Measurements from ENCODE around the gene NOTCH2. TPM values are rescaled to one million over a fixed set of nuclear protein-coding genes. Genes with fewer than 3 reads are reported as not detected.
A peak's percentile ranks its signal among the peaks of the same experiment; 100 is the strongest.
"Not testable (repeated sequence)": the region's sequence is repeated elsewhere in the genome, so short reads cannot be mapped to it uniquely, and the experiment has no call there.

The NOTCH2 gene
- total RNA-seq, 1 donor from 2014 or later: 34.8 TPM

- intact Hi-C loops (cut with DNase I): no loop called here
- no peak for DNase-seq (ENCODE audit: low spot score)
Measured at GRCh38 chr1:119981496-119981895, 88.0 kb downstream of the NOTCH2 start.

DNA sequence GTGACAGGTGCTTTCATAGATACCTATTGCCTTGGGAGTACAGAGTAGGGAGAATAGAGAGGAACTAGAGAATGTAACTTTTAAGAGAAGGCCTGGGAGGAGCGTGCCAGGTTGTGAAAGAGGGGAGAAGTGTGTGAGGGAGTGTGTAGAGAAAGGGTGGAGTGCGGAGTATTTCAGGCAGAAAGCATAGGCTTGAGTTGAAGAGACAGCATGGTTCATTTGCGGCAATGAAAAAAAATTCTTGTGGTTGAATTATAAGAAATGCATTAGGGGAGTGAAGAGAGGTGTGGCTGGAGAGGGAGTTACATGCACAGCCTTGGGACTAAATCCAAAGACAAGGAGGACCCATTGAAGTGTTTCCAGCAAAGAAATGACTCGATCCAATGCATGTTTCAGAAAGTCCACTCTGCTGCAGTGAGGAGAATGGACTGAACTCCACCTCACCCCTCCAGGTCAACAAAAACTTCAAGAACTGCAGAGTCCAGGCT lies 91.4 kb downstream of the NOTCH2 start:
- intact Hi-C loops (cut with DNase I): no loop called here
- DNase-seq (ENCODE audit: low spot score): no peak

DNA sequence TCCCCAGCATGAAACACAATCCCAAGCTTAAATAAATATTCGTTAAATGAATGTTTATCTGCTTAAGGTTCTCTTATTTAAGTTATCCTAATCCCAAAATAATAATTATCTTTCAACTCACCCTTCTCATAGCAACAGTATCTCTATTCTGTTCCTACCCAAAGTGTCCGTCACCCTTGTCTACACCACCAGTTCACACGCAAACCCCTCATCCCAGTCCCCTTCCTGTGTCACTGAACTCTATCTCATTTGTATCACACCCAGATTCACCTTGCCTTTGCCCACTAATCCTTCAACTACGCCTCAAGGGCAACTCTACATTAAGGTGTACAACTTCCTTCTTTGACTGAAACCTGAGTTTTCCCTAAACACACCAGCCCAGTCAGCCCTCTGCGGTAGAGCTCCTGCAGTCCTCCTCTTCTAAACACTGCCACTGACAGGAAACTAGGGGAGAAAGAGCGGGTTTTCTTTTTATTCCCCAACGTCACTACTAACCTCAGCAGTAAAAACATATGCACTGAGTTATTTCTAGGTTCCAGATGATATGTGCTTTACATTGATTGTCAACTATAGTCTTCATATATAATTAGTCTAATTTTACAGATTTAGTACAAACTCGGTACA lies 92.2 kb downstream of the NOTCH2 start:
- intact Hi-C loops (cut with DNase I); DNase-seq (ENCODE audit: low spot score): not testable (repeated sequence)

- intact Hi-C loops (cut with DNase I): not testable (repeated sequence)
Measured at GRCh38 chr1:119975582-119976254, 93.7 kb downstream of the NOTCH2 start.

GRCh38 chr1:119975006-119975405 lies 94.5 kb downstream of the NOTCH2 start:
- DNase-seq (ENCODE audit: low spot score): no peak
- intact Hi-C loops (cut with DNase I): no loop called here

More at GRCh38 chr1:119975582-119976254, 93.7 kb downstream of the NOTCH2 start:
- not testable (repeated sequence) for DNase-seq (ENCODE audit: low spot score)

GRCh38 chr1:119974013-119974412 lies 95.4 kb downstream of the NOTCH2 start:
- no peak for DNase-seq (ENCODE audit: low spot score)
- intact Hi-C loops (cut with DNase I): no loop called here

DNA sequence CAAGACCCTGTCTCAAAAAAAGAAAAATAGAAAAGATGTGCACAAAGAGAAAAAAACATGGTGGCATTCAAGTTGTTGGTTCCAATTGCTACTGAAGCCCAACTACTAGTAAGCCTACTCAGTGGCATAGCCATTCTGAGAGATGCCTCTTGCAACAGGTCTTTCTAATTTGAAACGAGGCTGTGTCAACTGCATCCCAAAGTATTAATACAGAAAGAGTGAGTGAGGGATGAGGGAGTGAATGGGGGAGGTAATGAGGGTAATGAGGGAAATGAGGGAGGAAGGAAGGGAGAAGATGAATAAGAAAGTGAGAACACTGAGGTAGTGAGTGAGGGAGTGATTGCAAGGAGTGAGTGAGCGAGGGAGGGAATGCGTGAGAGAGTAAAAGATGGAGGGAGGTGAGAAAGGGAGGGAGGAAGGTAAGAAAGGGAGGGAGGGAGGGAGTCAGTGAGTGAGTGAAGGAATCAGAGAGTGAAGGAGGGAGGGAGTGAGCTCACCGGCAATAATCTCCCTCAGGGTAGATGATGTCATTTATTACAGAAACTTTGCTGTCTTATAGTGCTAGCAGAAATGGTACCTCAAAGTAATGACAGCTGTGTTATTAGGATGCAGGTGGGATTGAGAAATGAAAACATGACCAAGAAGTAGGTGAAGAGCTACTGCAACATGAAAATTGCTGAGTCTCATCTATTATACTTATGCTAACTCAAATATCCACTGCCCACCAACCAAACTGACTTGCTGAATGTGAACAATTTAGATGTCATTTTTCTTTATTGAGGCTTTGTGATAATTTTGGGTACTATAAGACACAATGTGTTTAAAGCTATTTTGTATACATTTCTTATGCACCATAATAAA lies 97.5 kb downstream of the NOTCH2 start:
- DNase-seq (ENCODE audit: low spot score): no peak
- intact Hi-C loops (cut with DNase I): no loop called here

- no peak for DNase-seq (ENCODE audit: low spot score)
- intact Hi-C loops (cut with DNase I): no loop called here
Measured at GRCh38 chr1:119968601-119969000, 100.9 kb downstream of the NOTCH2 start.

GRCh38 chr1:119968068-119968492 lies 101.4 kb downstream of the NOTCH2 start:
- peak; percentile 80 for DNase-seq (ENCODE audit: low spot score)
- intact Hi-C loops (cut with DNase I): no loop called here

DNA sequence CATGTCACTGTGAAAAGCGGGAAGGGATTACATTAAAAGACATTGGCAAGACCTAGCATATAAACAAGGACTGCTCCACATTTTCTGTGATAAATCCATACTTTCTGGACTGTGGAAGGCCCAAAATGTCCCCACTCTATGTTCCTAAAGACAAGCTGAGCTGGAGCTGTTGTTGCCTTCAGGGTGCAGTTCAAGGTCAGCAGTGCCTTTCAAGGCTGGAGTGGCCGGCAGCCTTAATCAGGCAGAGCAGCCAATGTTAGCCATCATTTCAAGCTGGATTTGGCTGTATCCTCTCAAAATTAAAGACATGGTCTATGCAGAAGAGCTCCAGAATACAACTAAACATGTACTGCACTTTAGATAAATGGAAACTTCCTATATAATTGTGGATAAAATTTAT lies 102.8 kb downstream of the NOTCH2 start:
- DNase-seq (ENCODE audit: low spot score): no peak
- intact Hi-C loops (cut with DNase I): no loop called here

DNA sequence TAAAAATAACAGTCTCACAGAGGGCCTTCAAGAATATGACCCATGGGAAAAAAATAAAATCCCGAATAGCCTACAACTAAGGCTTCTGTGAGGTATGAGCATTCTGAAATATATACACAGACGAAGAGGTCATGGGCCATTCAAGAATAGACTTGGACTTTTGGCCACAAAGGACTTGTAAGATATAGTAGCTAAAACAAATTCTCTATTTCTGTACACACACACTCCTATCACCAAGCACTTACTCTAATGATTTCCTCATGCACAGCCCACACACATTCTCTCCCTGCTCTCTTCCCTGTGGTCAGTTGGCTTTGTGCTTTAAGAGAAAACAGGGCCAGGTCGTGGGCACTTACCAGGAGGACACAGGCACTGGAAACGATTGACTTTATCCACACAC lies 103.4 kb downstream of the NOTCH2 start:
- intact Hi-C loops (cut with DNase I): no loop called here
- DNase-seq (ENCODE audit: low spot score): no peak

GRCh38 chr1:119964673-119965363 lies 104.6 kb downstream of the NOTCH2 start:
- DNase-seq (ENCODE audit: low spot score): no peak
- intact Hi-C loops (cut with DNase I): no loop called here

DNA sequence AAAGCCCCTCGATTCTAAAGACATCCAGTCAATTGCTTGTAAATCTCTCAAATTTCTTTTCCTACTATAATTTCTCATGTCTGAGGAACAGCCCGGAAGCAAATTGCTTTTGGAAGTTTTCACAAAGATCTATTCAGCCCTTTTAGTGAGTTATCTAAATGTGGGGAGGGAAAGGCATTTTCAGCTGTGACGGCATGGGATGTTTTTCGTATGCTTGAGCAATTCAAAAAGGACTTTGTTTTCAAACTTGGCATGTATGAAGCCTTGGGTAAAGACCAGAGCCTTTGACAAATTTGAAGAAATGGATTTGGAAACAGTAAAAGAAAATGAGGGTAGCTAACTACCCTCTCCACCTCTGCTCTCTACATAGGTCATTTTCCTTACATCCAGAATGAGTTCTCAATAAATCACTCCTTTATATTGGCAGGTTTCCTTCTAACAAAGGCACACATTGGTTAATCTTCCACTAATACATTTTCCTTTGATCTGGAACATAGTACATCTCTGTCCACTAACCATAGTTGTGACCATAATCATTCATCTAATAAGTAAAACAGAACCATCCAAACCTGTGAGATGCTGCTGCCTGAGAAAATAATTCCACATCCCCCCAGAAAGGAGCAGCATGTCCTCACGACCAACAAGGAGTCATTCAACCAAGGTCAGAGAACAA lies 107.0 kb downstream of the NOTCH2 start:
- intact Hi-C loops (cut with DNase I): no loop called here
- no peak for DNase-seq (ENCODE audit: low spot score)

DNA sequence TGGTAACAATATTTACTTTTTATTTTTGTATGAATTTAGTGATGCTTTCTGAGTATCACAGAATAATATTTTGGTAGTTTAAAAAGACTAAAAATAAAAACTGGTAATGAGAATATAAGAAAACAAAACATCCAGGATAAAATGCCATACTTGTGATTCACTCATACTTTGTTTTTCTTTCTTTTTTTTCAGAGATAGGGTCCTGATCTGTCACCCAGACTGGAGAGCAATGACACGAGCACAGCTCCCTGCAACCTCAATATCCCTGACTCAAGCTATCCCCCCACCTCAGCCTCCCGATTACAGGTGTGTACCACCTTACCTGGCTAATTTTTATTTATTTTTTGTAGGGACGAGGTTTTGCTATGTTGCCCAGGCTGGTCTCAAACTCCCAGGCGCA lies 109.0 kb downstream of the NOTCH2 start:
- intact Hi-C loops (cut with DNase I): no loop called here
- no peak for DNase-seq (ENCODE audit: low spot score)

DNA sequence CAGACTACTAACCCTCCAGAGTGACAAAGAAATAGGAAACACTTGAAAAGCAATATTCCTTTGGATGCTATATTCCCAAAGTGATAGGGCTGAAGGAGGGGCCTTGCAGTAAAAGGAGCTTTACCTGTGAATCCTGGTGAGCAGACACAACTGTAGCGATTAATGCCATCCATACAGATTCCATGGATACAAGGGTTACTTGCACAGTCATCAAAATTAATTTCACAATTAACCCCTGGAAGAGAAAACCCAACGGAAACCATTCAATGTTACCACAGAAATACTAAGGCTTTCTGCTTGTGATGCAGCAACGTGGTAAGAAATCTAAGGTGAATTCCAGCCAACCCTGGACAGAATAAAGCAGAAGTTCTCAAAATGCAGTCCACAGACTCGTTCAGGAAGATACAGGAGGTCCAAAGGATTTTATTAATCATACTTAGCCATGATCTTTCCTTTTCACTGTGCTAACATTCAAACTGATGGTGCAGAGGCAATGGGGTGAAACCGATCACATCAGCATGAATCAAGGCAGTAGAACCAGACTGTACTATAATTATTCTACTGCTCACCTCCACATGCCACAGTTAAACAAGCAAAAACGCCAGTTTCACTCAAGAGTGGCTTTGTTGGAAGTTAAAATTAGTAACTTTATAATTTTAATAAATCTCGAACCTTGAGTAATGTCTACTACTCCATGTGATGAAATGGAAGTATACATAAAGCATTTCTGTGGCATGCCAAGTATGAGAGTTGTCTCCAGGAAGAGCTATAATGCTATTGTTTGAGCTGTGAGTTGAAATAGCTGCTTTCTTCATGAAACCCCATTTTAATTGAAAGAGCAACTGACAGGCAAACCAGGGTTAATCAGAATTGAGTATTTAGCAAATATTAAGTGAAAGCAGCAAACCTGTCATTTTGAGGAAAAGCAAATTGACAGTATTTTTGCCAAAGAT lies 109.9 kb downstream of the NOTCH2 start:
- intact Hi-C loops (cut with DNase I): no loop called here
- no peak for DNase-seq (ENCODE audit: low spot score)

GRCh38 chr1:119958223-119958622 lies 111.2 kb downstream of the NOTCH2 start:
- intact Hi-C loops (cut with DNase I): no loop called here
- DNase-seq (ENCODE audit: low spot score): no peak

- intact Hi-C loops (cut with DNase I): no loop called here
- no peak for DNase-seq (ENCODE audit: low spot score)
Measured at GRCh38 chr1:119956306-119956705, 113.2 kb downstream of the NOTCH2 start.
